HCT116 (cell line): ENCODE results near the gene GNRHR. TPM values are rescaled to one million over a fixed set of nuclear protein-coding genes. Genes with fewer than 3 reads are reported as not detected.

Source experiments
- ATAC-seq: fragments of 200-7000 bp; cut with Tn5 transposase; 2 replicates; pipeline ENCODE4 v1.9.1; 2020; ENCODE audit warnings: mild to moderate bottlenecking, moderate library complexity
- BruUV-seq: library from RNA; stranded (reverse); fragments of 400-500 nt; replicated peaks from 2 replicates; lab custom pipeline; 2021; lab: Mats Ljungman, UMichigan
- CTCF ChIA-PET: fragments of 300-600 bp; sonication (Branson Sonifier 250); formaldehyde crosslinking; loops from one replicate; lab custom pipeline; 2021; ENCODE audit warnings: antibody characterized with exemption; lab: Charles Lee
- POLR2A ChIA-PET: fragments of 300-600, 350-600 bp; sonication (Branson Sonifier 250); formaldehyde crosslinking; loops from one replicate; lab custom pipeline; 2021; ENCODE audit warnings: antibody characterized with exemption; lab: Charles Lee
- RAD21 ChIA-PET, 2 experiments: fragments of 300-600 bp; sonication (Branson Sonifier 250); formaldehyde crosslinking; loops; one replicate each; lab custom pipeline; 2023; ENCODE audit warnings: low total read pairs in 2 of 2; ENCODE audit not compliant: uncharacterized antibody in 2 of 2, unreplicated experiment in 2 of 2, low non-redundant PET in 1 of 2; lab: Charles Lee
- DNase-seq: peaks from one replicate; pipeline ENCODE4 v3.0.0-alpha.2; 2010; ENCODE audit warnings: low read depth, low spot score
- H2AFZ ChIP-seq: fragments of 200-600 bp; shearing (Covaris generic), sonication (generic); 2 replicates; pipeline ENCODE4 v1.6.1; 2017; ENCODE audit warnings: low read depth, mixed run types, mixed read lengths, antibody characterized with exemption, low read length; ENCODE audit not compliant: poor library complexity, severe bottlenecking
- H3K27ac ChIP-seq: 2 replicates; pipeline ENCODE4 v1.5.1; 2012; ENCODE audit warnings: low read depth, low read length
- H3K27me3 ChIP-seq: fragments of 200-600 bp; sonication (generic); 2 replicates; pipeline ENCODE4 v1.6.1; 2016; ENCODE audit warnings: mixed run types, low read length, mixed read lengths; ENCODE audit not compliant: insufficient read depth
- H3K36me3 ChIP-seq, 2 experiments: fragments of 200-500 bp in 1 of 2; fragments of 200-600 bp in 1 of 2; sonication (Bioruptor generic) in 1 of 2; sonication (generic) in 1 of 2; 2 replicates each; pipeline versions ENCODE4 v1.5.1 to v1.6.1; 2014 to 2016; ENCODE audit warnings: low read length in 2 of 2, inconsistent platforms in 1 of 2, mixed read lengths in 1 of 2, mixed run types in 1 of 2; ENCODE audit not compliant: insufficient read depth in 2 of 2, control insufficient read depth in 1 of 2
- H3K4me1 ChIP-seq, 2 experiments: fragments of 200-600 bp in 1 of 2; sonication (generic) in 1 of 2; 2 replicates each; pipeline versions ENCODE4 v1.5.1 to v1.6.1; 2012 to 2017; ENCODE audit warnings: low read length in 2 of 2, inconsistent platforms in 1 of 2, mild to moderate bottlenecking in 1 of 2, mixed read lengths in 1 of 2, mixed run types in 1 of 2, moderate library complexity in 1 of 2; ENCODE audit not compliant: insufficient read depth in 2 of 2, control insufficient read depth in 1 of 2
- H3K4me2 ChIP-seq: fragments of 200-600 bp; sonication (generic); 2 replicates; pipeline ENCODE4 v1.6.1; 2017; ENCODE audit warnings: mixed run types, low read length, mixed read lengths
- H3K4me3 ChIP-seq, 2 experiments: fragments of 200-600 bp in 1 of 2; sonication (generic) in 1 of 2; replicated peaks in 1 of 2; 2 replicates each; pipeline ENCODE4 v1.5.1; 2011 to 2016; ENCODE audit warnings: low read length in 2 of 2, control low read depth in 1 of 2, low read depth in 1 of 2, mild to moderate bottlenecking in 1 of 2, mixed read lengths in 1 of 2, mixed run types in 1 of 2
- H3K79me2 ChIP-seq: fragments of 200-600 bp; sonication (generic); 2 replicates; pipeline ENCODE4 v1.6.1; 2017; ENCODE audit warnings: mild to moderate bottlenecking, mixed run types, low read length, moderate library complexity, mixed read lengths; ENCODE audit not compliant: insufficient read depth
- H3K9ac ChIP-seq: fragments of 200-600 bp; sonication (generic); 2 replicates; pipeline ENCODE4 v1.6.1; 2016; ENCODE audit warnings: low read length, mixed read lengths
- H3K9me2 ChIP-seq: fragments of 200-600 bp; sonication (generic), shearing (Covaris generic); 2 replicates; pipeline ENCODE4 v1.6.1; 2017; ENCODE audit warnings: mixed run types, mild to moderate bottlenecking, moderate library complexity; ENCODE audit not compliant: insufficient read depth
- H3K9me3 ChIP-seq, 2 experiments: fragments of 200-500 bp in 1 of 2; fragments of 200-600 bp in 1 of 2; sonication (Bioruptor generic) in 1 of 2; sonication (generic) in 1 of 2; 2 replicates each; pipeline ENCODE4 v1.6.1; 2014 to 2017; ENCODE audit warnings: low read length in 2 of 2, mixed read lengths in 2 of 2, inconsistent platforms in 1 of 2, low read depth in 1 of 2, mild to moderate bottlenecking in 1 of 2, mixed run types in 1 of 2, moderate library complexity in 1 of 2; ENCODE audit not compliant: control insufficient read depth in 1 of 2, insufficient read depth in 1 of 2
- H4K20me1 ChIP-seq: fragments of 200-600 bp; sonication (generic), shearing (Covaris generic); 2 replicates; pipeline ENCODE4 v1.6.1; 2017; ENCODE audit warnings: mixed run types, mild to moderate bottlenecking, moderate library complexity; ENCODE audit not compliant: insufficient read depth
- ATF3 ChIP-seq: IDR thresholded peaks from 2 replicates; pipeline ENCODE4 v1.6.1; 2012
- CBX3 ChIP-seq: IDR thresholded peaks from 2 replicates; pipeline ENCODE4 v1.6.1; 2012; ENCODE audit warnings: low read depth
- CEBPB ChIP-seq: IDR thresholded peaks from 2 replicates; pipeline ENCODE4 v1.6.1; 2012; ENCODE audit warnings: low read depth
- EGR1 ChIP-seq: IDR thresholded peaks from 2 replicates; pipeline ENCODE4 v1.6.1; 2012; ENCODE audit warnings: low read depth
- ELF1 ChIP-seq: IDR thresholded peaks from 2 replicates; pipeline ENCODE4 v1.6.1; 2012; ENCODE audit warnings: low read depth, borderline replicate concordance
- EZH2 ChIP-seq: fragments of 200-600 bp; sonication (generic); IDR thresholded peaks from 2 replicates; pipeline ENCODE4 v1.6.1; 2017; ENCODE audit warnings: antibody characterized with exemption, mixed run types
- FOSL1 ChIP-seq: IDR thresholded peaks from 2 replicates; pipeline ENCODE4 v1.6.1; 2012; ENCODE audit warnings: low read depth
- JUND ChIP-seq: IDR thresholded peaks from 2 replicates; pipeline ENCODE4 v1.6.1; 2012
- MAX ChIP-seq: IDR thresholded peaks from 2 replicates; pipeline ENCODE4 v1.6.1; 2012
- RAD21 ChIP-seq: IDR thresholded peaks from 2 replicates; pipeline ENCODE4 v1.6.1; 2012; ENCODE audit warnings: low read depth, mild to moderate bottlenecking
- SIN3A ChIP-seq: IDR thresholded peaks from 2 replicates; pipeline ENCODE4 v1.6.1; 2012; ENCODE audit warnings: low read depth
- SP1 ChIP-seq: IDR thresholded peaks from 2 replicates; pipeline ENCODE4 v1.6.1; 2012; ENCODE audit warnings: low read depth
- TCF7L2 ChIP-seq: IDR thresholded peaks from 2 replicates; pipeline ENCODE4 v1.7.0; 2011; ENCODE audit warnings: borderline replicate concordance, inconsistent platforms; ENCODE audit not compliant: insufficient read depth, insufficient read length; ENCODE audit errors: extremely low read depth
- YY1 ChIP-seq: IDR thresholded peaks from 2 replicates; pipeline ENCODE4 v1.6.1; 2011; ENCODE audit warnings: low read length, low read depth, moderate library complexity, mild to moderate bottlenecking; ENCODE audit not compliant: insufficient replicate concordance; ENCODE audit errors: extremely low read depth
- ZFX ChIP-seq: fragments of 450-650 bp; IDR thresholded peaks from 2 replicates; pipeline ENCODE4 v1.6.1; 2017
- intact Hi-C: fragments of 100-400 bp; cut with micrococcal nuclease; formaldehyde crosslinking; loops from 2 replicates; pipeline ENCODE4 v1.10.0; 2022
- total RNA-seq: library from RNA; stranded (reverse); gene quantifications from one replicate; pipeline ENCODE4 v1.2.1, GENCODE V29; 2021; ENCODE audit not compliant: unreplicated experiment
- TF ChIP-seq, protein P1 (sequence below), 3 experiments: fragments of 200-600 bp in 1 of 3; sonication (generic) in 1 of 3; IDR thresholded peaks in 2 of 3; conservative IDR thresholded peaks in 1 of 3; 2 replicates each; pipeline ENCODE4 v1.5.1; 2012 to 2017; ENCODE audit warnings: low read depth in 2 of 3, low read length in 2 of 3, antibody characterized with exemption in 1 of 3, borderline replicate concordance in 1 of 3, control low read depth in 1 of 3, mild to moderate bottlenecking in 1 of 3, mixed read lengths in 1 of 3, mixed run types in 1 of 3, moderate library complexity in 1 of 3; ENCODE audit not compliant: insufficient read depth in 1 of 3

The GNRHR gene
- total RNA-seq, 1 experiment from 2014 or later: not detected

DNA sequence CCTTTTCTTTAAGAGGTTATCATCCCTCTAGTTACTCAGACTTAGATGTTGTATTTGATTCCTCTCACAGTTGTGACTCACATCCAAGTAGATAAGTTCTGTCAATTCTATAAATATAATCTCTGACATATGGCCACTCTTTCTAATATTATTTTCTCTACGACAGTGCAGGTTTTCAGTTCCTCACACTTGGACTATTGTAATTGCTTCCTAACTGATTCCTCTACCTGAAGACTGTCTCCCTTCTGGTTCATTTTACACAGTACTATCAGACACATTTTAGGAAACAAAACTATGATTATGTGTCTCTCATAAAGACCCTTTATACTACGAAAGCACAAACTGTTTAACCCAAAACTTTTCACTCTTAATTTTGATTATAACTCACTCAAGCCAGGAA is 31.3 kb upstream of the GNRHR start:
- BruUV-seq: no TSS peak

More for the DNA sequence above, 31.3 kb upstream of the GNRHR start:
- DNase-seq: no peak
- Histone ChIP-seq H3K27ac (no peak overlapping the region), H4K20me1 (no peaks in the 10 kb centered on the region), H3K4me1 (no peaks in the 10 kb centered on the region), H3K4me3 (no peak overlapping the region), H3K27me3 (no peaks in the 10 kb centered on the region), H3K36me3 (no peaks in the 10 kb centered on the region), H3K4me2 (no peak overlapping the region), H2AFZ (no peak overlapping the region), H3K79me2 (no peaks in the 10 kb centered on the region), H3K9ac (no peak overlapping the region), H3K9me3 (no peaks in the 10 kb centered on the region), H3K9me2 (no peaks in the 10 kb centered on the region)
- POLR2A ChIA-PET: no interaction called here
- CTCF ChIA-PET: no interaction called here
- no peak for ATAC-seq
- intact Hi-C loops: no loop called here
- RAD21 ChIA-PET: no interaction called here
- TF ChIP-seq EGR1 (no peak), MAX (no peak), SIN3A (no peak), CEBPB (no peak), EZH2 (no peak), RAD21 (no peak), ATF3 (no peak), TCF7L2 (no peak), FOSL1 (no peak), YY1 (no peak), SP1 (no peak), CBX3 (no peak), JUND (no peak), ZFX (no peak), ELF1 (no peak)
- TF ChIP-seq, protein P1, sequence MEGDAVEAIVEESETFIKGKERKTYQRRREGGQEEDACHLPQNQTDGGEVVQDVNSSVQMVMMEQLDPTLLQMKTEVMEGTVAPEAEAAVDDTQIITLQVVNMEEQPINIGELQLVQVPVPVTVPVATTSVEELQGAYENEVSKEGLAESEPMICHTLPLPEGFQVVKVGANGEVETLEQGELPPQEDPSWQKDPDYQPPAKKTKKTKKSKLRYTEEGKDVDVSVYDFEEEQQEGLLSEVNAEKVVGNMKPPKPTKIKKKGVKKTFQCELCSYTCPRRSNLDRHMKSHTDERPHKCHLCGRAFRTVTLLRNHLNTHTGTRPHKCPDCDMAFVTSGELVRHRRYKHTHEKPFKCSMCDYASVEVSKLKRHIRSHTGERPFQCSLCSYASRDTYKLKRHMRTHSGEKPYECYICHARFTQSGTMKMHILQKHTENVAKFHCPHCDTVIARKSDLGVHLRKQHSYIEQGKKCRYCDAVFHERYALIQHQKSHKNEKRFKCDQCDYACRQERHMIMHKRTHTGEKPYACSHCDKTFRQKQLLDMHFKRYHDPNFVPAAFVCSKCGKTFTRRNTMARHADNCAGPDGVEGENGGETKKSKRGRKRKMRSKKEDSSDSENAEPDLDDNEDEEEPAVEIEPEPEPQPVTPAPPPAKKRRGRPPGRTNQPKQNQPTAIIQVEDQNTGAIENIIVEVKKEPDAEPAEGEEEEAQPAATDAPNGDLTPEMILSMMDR (IDR thresholded peaks at IDR 0.05 in 2 of 3, conservative IDR thresholded peaks at IDR 0.05 in 1 of 3; ENCODE audit: borderline replicate concordance in 1 of 3, insufficient read depth in 1 of 3, low read depth in 2 of 3, low read length in 2 of 3): no peak
